HCT116 (cell line): ENCODE measurements around the gene UBE2R2. TPM values are rescaled to one million over a fixed set of nuclear protein-coding genes. Genes with fewer than 3 reads are reported as not detected.

Source experiments
- ATAC-seq: fragments of 200-7000 bp; cut with Tn5 transposase; 2 replicates; pipeline ENCODE4 v1.9.1; 2020; ENCODE audit warnings: mild to moderate bottlenecking, moderate library complexity
- BruUV-seq: library from RNA; stranded (reverse); fragments of 400-500 nt; replicated peaks from 2 replicates; lab custom pipeline; 2021; lab: Mats Ljungman, UMichigan
- CTCF ChIA-PET: fragments of 300-600 bp; sonication (Branson Sonifier 250); formaldehyde crosslinking; loops from one replicate; lab custom pipeline; 2021; ENCODE audit warnings: antibody characterized with exemption; lab: Charles Lee
- POLR2A ChIA-PET: fragments of 300-600, 350-600 bp; sonication (Branson Sonifier 250); formaldehyde crosslinking; loops from one replicate; lab custom pipeline; 2021; ENCODE audit warnings: antibody characterized with exemption; lab: Charles Lee
- RAD21 ChIA-PET, 2 experiments: fragments of 300-600 bp; sonication (Branson Sonifier 250); formaldehyde crosslinking; loops; one replicate each; lab custom pipeline; 2023; ENCODE audit warnings: low total read pairs in 2 of 2; ENCODE audit not compliant: uncharacterized antibody in 2 of 2, unreplicated experiment in 2 of 2, low non-redundant PET in 1 of 2; lab: Charles Lee
- DNase-seq: peaks from one replicate; pipeline ENCODE4 v3.0.0-alpha.2; 2010; ENCODE audit warnings: low read depth, low spot score
- H2AFZ ChIP-seq: fragments of 200-600 bp; shearing (Covaris generic), sonication (generic); 2 replicates; pipeline ENCODE4 v1.6.1; 2017; ENCODE audit warnings: low read depth, mixed run types, mixed read lengths, antibody characterized with exemption, low read length; ENCODE audit not compliant: poor library complexity, severe bottlenecking
- H3K27ac ChIP-seq: 2 replicates; pipeline ENCODE4 v1.5.1; 2012; ENCODE audit warnings: low read depth, low read length
- H3K27me3 ChIP-seq: fragments of 200-600 bp; sonication (generic); 2 replicates; pipeline ENCODE4 v1.6.1; 2016; ENCODE audit warnings: mixed run types, low read length, mixed read lengths; ENCODE audit not compliant: insufficient read depth
- H3K36me3 ChIP-seq, 2 experiments: fragments of 200-500 bp in 1 of 2; fragments of 200-600 bp in 1 of 2; sonication (Bioruptor generic) in 1 of 2; sonication (generic) in 1 of 2; 2 replicates each; pipeline versions ENCODE4 v1.5.1 to v1.6.1; 2014 to 2016; ENCODE audit warnings: low read length in 2 of 2, inconsistent platforms in 1 of 2, mixed read lengths in 1 of 2, mixed run types in 1 of 2; ENCODE audit not compliant: insufficient read depth in 2 of 2, control insufficient read depth in 1 of 2
- H3K4me1 ChIP-seq, 2 experiments: fragments of 200-600 bp in 1 of 2; sonication (generic) in 1 of 2; 2 replicates each; pipeline versions ENCODE4 v1.5.1 to v1.6.1; 2012 to 2017; ENCODE audit warnings: low read length in 2 of 2, inconsistent platforms in 1 of 2, mild to moderate bottlenecking in 1 of 2, mixed read lengths in 1 of 2, mixed run types in 1 of 2, moderate library complexity in 1 of 2; ENCODE audit not compliant: insufficient read depth in 2 of 2, control insufficient read depth in 1 of 2
- H3K4me2 ChIP-seq: fragments of 200-600 bp; sonication (generic); 2 replicates; pipeline ENCODE4 v1.6.1; 2017; ENCODE audit warnings: mixed run types, low read length, mixed read lengths
- H3K4me3 ChIP-seq, 2 experiments: fragments of 200-600 bp in 1 of 2; sonication (generic) in 1 of 2; replicated peaks in 1 of 2; 2 replicates each; pipeline ENCODE4 v1.5.1; 2011 to 2016; ENCODE audit warnings: low read length in 2 of 2, control low read depth in 1 of 2, low read depth in 1 of 2, mild to moderate bottlenecking in 1 of 2, mixed read lengths in 1 of 2, mixed run types in 1 of 2
- H3K79me2 ChIP-seq: fragments of 200-600 bp; sonication (generic); 2 replicates; pipeline ENCODE4 v1.6.1; 2017; ENCODE audit warnings: mild to moderate bottlenecking, mixed run types, low read length, moderate library complexity, mixed read lengths; ENCODE audit not compliant: insufficient read depth
- H3K9ac ChIP-seq: fragments of 200-600 bp; sonication (generic); 2 replicates; pipeline ENCODE4 v1.6.1; 2016; ENCODE audit warnings: low read length, mixed read lengths
- H3K9me2 ChIP-seq: fragments of 200-600 bp; sonication (generic), shearing (Covaris generic); 2 replicates; pipeline ENCODE4 v1.6.1; 2017; ENCODE audit warnings: mixed run types, mild to moderate bottlenecking, moderate library complexity; ENCODE audit not compliant: insufficient read depth
- H3K9me3 ChIP-seq, 2 experiments: fragments of 200-500 bp in 1 of 2; fragments of 200-600 bp in 1 of 2; sonication (Bioruptor generic) in 1 of 2; sonication (generic) in 1 of 2; 2 replicates each; pipeline ENCODE4 v1.6.1; 2014 to 2017; ENCODE audit warnings: low read length in 2 of 2, mixed read lengths in 2 of 2, inconsistent platforms in 1 of 2, low read depth in 1 of 2, mild to moderate bottlenecking in 1 of 2, mixed run types in 1 of 2, moderate library complexity in 1 of 2; ENCODE audit not compliant: control insufficient read depth in 1 of 2, insufficient read depth in 1 of 2
- H4K20me1 ChIP-seq: fragments of 200-600 bp; sonication (generic), shearing (Covaris generic); 2 replicates; pipeline ENCODE4 v1.6.1; 2017; ENCODE audit warnings: mixed run types, mild to moderate bottlenecking, moderate library complexity; ENCODE audit not compliant: insufficient read depth
- ATF3 ChIP-seq: IDR thresholded peaks from 2 replicates; pipeline ENCODE4 v1.6.1; 2012
- CBX3 ChIP-seq: IDR thresholded peaks from 2 replicates; pipeline ENCODE4 v1.6.1; 2012; ENCODE audit warnings: low read depth
- CEBPB ChIP-seq: IDR thresholded peaks from 2 replicates; pipeline ENCODE4 v1.6.1; 2012; ENCODE audit warnings: low read depth
- CTCF ChIP-seq, 3 experiments: fragments of 200-600 bp in 1 of 3; sonication (generic) in 1 of 3; IDR thresholded peaks in 2 of 3; conservative IDR thresholded peaks in 1 of 3; 2 replicates each; pipeline ENCODE4 v1.5.1; 2012 to 2017; ENCODE audit warnings: low read depth in 2 of 3, low read length in 2 of 3, antibody characterized with exemption in 1 of 3, borderline replicate concordance in 1 of 3, control low read depth in 1 of 3, mild to moderate bottlenecking in 1 of 3, mixed read lengths in 1 of 3, mixed run types in 1 of 3, moderate library complexity in 1 of 3; ENCODE audit not compliant: insufficient read depth in 1 of 3
- EGR1 ChIP-seq: IDR thresholded peaks from 2 replicates; pipeline ENCODE4 v1.6.1; 2012; ENCODE audit warnings: low read depth
- EZH2 ChIP-seq: fragments of 200-600 bp; sonication (generic); IDR thresholded peaks from 2 replicates; pipeline ENCODE4 v1.6.1; 2017; ENCODE audit warnings: antibody characterized with exemption, mixed run types
- FOSL1 ChIP-seq: IDR thresholded peaks from 2 replicates; pipeline ENCODE4 v1.6.1; 2012; ENCODE audit warnings: low read depth
- JUND ChIP-seq: IDR thresholded peaks from 2 replicates; pipeline ENCODE4 v1.6.1; 2012
- MAX ChIP-seq: IDR thresholded peaks from 2 replicates; pipeline ENCODE4 v1.6.1; 2012
- POLR2A ChIP-seq: IDR thresholded peaks from 2 replicates; pipeline ENCODE4 v1.7.0; 2011; ENCODE audit warnings: borderline replicate concordance; ENCODE audit not compliant: insufficient read depth, insufficient read length; ENCODE audit errors: extremely low read depth
- RAD21 ChIP-seq: IDR thresholded peaks from 2 replicates; pipeline ENCODE4 v1.6.1; 2012; ENCODE audit warnings: low read depth, mild to moderate bottlenecking
- REST ChIP-seq: IDR thresholded peaks from 2 replicates; pipeline ENCODE4 v1.6.1; 2012; ENCODE audit warnings: low read depth
- SIN3A ChIP-seq: IDR thresholded peaks from 2 replicates; pipeline ENCODE4 v1.6.1; 2012; ENCODE audit warnings: low read depth
- SRF ChIP-seq: IDR thresholded peaks from 2 replicates; pipeline ENCODE4 v1.6.1; 2012; ENCODE audit warnings: low read depth
- TCF7L2 ChIP-seq: IDR thresholded peaks from 2 replicates; pipeline ENCODE4 v1.7.0; 2011; ENCODE audit warnings: borderline replicate concordance, inconsistent platforms; ENCODE audit not compliant: insufficient read depth, insufficient read length; ENCODE audit errors: extremely low read depth
- YY1 ChIP-seq: IDR thresholded peaks from 2 replicates; pipeline ENCODE4 v1.6.1; 2011; ENCODE audit warnings: low read length, low read depth, moderate library complexity, mild to moderate bottlenecking; ENCODE audit not compliant: insufficient replicate concordance; ENCODE audit errors: extremely low read depth
- ZBTB33 ChIP-seq: IDR thresholded peaks from 2 replicates; pipeline ENCODE4 v1.6.1; 2011; ENCODE audit warnings: mild to moderate bottlenecking, low read length, moderate library complexity; ENCODE audit not compliant: insufficient replicate concordance; ENCODE audit errors: extremely low read depth
- ZNF274 ChIP-seq: fragments of 200-500 bp; sonication (Bioruptor generic); IDR thresholded peaks from 2 replicates; pipeline ENCODE4 v1.6.1; 2014; ENCODE audit warnings: mild to moderate bottlenecking, low read depth, low read length, inconsistent platforms
- intact Hi-C: fragments of 100-400 bp; cut with micrococcal nuclease; formaldehyde crosslinking; loops from 2 replicates; pipeline ENCODE4 v1.10.0; 2022
- total RNA-seq: library from RNA; stranded (reverse); gene quantifications from one replicate; pipeline ENCODE4 v1.2.1, GENCODE V29; 2021; ENCODE audit not compliant: unreplicated experiment

Gene UBE2R2
- total RNA-seq, 1 experiment from 2014 or later = 47.0 TPM

GRCh38 chr9:33867747-33868439, 50.9 kb downstream of the UBE2R2 start:
- peaks cover 96% of the 10 kb centered on the region for H3K79me2 ChIP-seq
- H3K9ac ChIP-seq = no peak overlapping the region
- H3K4me2 ChIP-seq = no peak overlapping the region
- no peaks in the 10 kb centered on the region for H3K9me2 ChIP-seq
- ChIA-PET RAD21 (no interaction called here), CTCF (interaction anchor here (1.6 kb wide), 1 partner anchor 54 kb away, joined by 3 read pairs; no protein-coding TSS in a partner anchor)
- intact Hi-C loops = no loop called here
- H2AFZ ChIP-seq = no peak overlapping the region
- no peaks in the 10 kb centered on the region for H3K9me3 ChIP-seq
- peaks cover 5% of the 10 kb centered on the region; the same call in 1 of the 2 replicates for H4K20me1 ChIP-seq
- H3K27me3 ChIP-seq = no peaks in the 10 kb centered on the region
- peaks cover 6 to 23% of the 10 kb centered on the region in 2 experiments; a peak in 3 of 4 replicates for H3K4me1 ChIP-seq
- BruUV-seq = no TSS peak
- no peaks in the 10 kb centered on the region for H3K36me3 ChIP-seq
- no peak for TF ChIP-seq CEBPB
- TF ChIP-seq POLR2A = no peak
- TF ChIP-seq SRF = no peak
- TF ChIP-seq ZBTB33 = no peak
- no peak for TF ChIP-seq ATF3
- TF ChIP-seq JUND = no peak
- TF ChIP-seq ZNF274 = no peak
- no peak for TF ChIP-seq FOSL1
- no peak for TF ChIP-seq TCF7L2
- no peak for TF ChIP-seq SIN3A
- no peak for TF ChIP-seq EZH2
- no peak for TF ChIP-seq REST
- no peak for TF ChIP-seq CTCF (IDR thresholded peaks at IDR 0.05 in 2 of 3, conservative IDR thresholded peaks at IDR 0.05 in 1 of 3; ENCODE audit: borderline replicate concordance in 1 of 3, insufficient read depth in 1 of 3, low read depth in 2 of 3, low read length in 2 of 3)
- TF ChIP-seq YY1 = no peak
- TF ChIP-seq CBX3 = no peak
- no peak for TF ChIP-seq RAD21
- no peak for TF ChIP-seq MAX
- no peak for TF ChIP-seq EGR1
- TF ChIP-seq, all 23 proteins: peak for 0
- Histone ChIP-seq H3K27ac (no peak overlapping the region), H3K4me3 (no peak overlapping the region)
- POLR2A ChIA-PET = interaction anchor here (0.9 kb wide), 1 partner anchor 9 kb away, joined by 3 read pairs; no protein-coding TSS in a partner anchor
- ATAC-seq (no peak; the same call in 1 of the 2 replicates), DNase-seq (no peak)
